Loucy (cell line): ENCODE results near the gene IGF2BP2.

Experiments used
- H2AFZ ChIP-seq: fragments of 200-600 bp; sonication (generic); 2 replicates; pipeline ENCODE4 v1.6.0; 2016; ENCODE audit warnings: antibody characterized with exemption, mild to moderate bottlenecking, low read length, moderate library complexity
- H3F3A ChIP-seq: fragments of 200-600 bp; 2 replicates; pipeline ENCODE4 v1.6.0; 2016; ENCODE audit warnings: antibody characterized with exemption, low read depth, mild to moderate bottlenecking
- H3K27me3 ChIP-seq: fragments of 200-600 bp; sonication (generic); 2 replicates; pipeline ENCODE4 v1.6.1; 2014; ENCODE audit warnings: low read length, mild to moderate bottlenecking; ENCODE audit not compliant: insufficient read depth, poor library complexity, severe bottlenecking
- H3K36me3 ChIP-seq: fragments of 200-600 bp; sonication (generic); 2 replicates; pipeline ENCODE4 v1.6.1; 2016; ENCODE audit warnings: low read length; ENCODE audit not compliant: insufficient read depth
- H3K4me1 ChIP-seq: fragments of 200-600 bp; sonication (generic); 2 replicates; pipeline ENCODE4 v1.5.1; 2014; ENCODE audit warnings: low read length, mild to moderate bottlenecking; ENCODE audit not compliant: insufficient read depth, poor library complexity, severe bottlenecking
- H3K4me2 ChIP-seq: fragments of 200-600 bp; sonication (generic); 2 replicates; pipeline ENCODE4 v1.6.0; 2014; ENCODE audit warnings: antibody characterized with exemption, low read length, low read depth, mild to moderate bottlenecking; ENCODE audit not compliant: poor library complexity, severe bottlenecking
- H3K4me3 ChIP-seq: fragments of 200-600 bp; sonication (generic); 2 replicates; pipeline ENCODE4 v1.5.1; 2014; ENCODE audit warnings: low read length, mild to moderate bottlenecking, mixed read lengths; ENCODE audit not compliant: poor library complexity, severe bottlenecking
- H3K79me2 ChIP-seq: fragments of 200-600 bp; sonication (generic); 2 replicates; pipeline ENCODE4 v1.6.1; 2014; ENCODE audit warnings: low read length; ENCODE audit not compliant: insufficient read depth
- H3K9ac ChIP-seq: fragments of 200-600 bp; sonication (generic); 2 replicates; pipeline ENCODE4 v1.6.0; 2014; ENCODE audit warnings: mild to moderate bottlenecking, low read depth, low read length, moderate library complexity; ENCODE audit not compliant: poor library complexity, severe bottlenecking
- H3K9me2 ChIP-seq: fragments of 200-600 bp; sonication (generic); replicated peaks from 2 replicates; pipeline ENCODE4 v1.6.1; 2016; ENCODE audit warnings: low read depth, low read length, mixed read lengths
- H3K9me3 ChIP-seq: fragments of 200-600 bp; sonication (generic); 2 replicates; pipeline ENCODE4 v1.6.1; 2014; ENCODE audit warnings: mild to moderate bottlenecking, antibody characterized with exemption, low read length, low read depth; ENCODE audit not compliant: insufficient read depth
- H4K20me1 ChIP-seq: fragments of 200-600 bp; sonication (generic); 2 replicates; pipeline ENCODE4 v1.6.0; 2014; ENCODE audit warnings: antibody characterized with exemption, low read length, mild to moderate bottlenecking; ENCODE audit not compliant: insufficient read depth, poor library complexity, severe bottlenecking
- EZH2phosphoT487 ChIP-seq: fragments of 200-600 bp; IDR thresholded peaks from 2 replicates; pipeline ENCODE4 v1.6.1; 2018; ENCODE audit warnings: antibody characterized with exemption, mild to moderate bottlenecking, moderate library complexity, borderline replicate concordance
- TF ChIP-seq, protein P1 (sequence below): fragments of 200-600 bp; sonication (generic); conservative IDR thresholded peaks from 2 replicates; pipeline ENCODE4 v1.5.1; 2014; ENCODE audit warnings: mild to moderate bottlenecking, antibody characterized with exemption, low read length

The IGF2BP2 gene

DNA sequence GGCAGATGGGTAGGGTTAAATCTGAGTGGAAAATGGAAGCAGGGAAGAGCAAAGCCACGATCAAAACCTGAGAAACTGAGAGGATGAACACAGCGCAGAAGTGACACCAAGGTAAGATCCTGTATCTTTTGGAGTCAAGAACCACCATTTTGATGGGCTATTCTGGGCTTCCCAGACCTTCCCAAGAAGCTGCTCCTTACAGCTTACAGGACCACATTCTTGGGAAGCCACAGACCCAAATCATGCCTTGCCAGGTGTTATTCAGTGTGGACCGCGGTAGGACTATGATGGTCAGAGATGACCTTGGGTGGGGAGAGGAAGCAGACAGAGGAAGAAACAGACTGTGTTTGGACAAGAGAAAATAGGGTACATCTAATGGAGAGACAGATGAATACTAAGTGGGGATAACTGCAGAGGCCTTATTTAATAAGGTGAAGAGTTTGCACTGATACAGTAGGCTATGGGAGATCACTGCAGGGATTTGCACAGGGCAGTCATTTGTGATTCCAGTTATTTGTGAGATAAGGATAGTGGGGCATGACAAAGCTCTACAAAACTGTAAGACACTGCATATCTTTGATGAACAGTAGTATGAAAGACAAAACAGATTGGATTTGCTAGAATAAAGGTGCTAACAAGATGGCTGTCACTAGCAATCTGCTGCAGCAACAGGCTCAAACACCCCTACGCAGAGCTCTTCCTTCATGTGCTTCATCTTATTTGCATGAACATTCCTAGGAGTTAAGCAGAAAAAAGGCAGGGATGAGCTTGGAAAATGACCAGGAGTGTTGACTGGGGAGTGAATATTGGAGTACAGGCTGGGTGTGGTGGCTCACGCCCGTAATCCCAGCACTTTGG, 105.9 kb downstream of the IGF2BP2 start:
- TF ChIP-seq, protein P1, sequence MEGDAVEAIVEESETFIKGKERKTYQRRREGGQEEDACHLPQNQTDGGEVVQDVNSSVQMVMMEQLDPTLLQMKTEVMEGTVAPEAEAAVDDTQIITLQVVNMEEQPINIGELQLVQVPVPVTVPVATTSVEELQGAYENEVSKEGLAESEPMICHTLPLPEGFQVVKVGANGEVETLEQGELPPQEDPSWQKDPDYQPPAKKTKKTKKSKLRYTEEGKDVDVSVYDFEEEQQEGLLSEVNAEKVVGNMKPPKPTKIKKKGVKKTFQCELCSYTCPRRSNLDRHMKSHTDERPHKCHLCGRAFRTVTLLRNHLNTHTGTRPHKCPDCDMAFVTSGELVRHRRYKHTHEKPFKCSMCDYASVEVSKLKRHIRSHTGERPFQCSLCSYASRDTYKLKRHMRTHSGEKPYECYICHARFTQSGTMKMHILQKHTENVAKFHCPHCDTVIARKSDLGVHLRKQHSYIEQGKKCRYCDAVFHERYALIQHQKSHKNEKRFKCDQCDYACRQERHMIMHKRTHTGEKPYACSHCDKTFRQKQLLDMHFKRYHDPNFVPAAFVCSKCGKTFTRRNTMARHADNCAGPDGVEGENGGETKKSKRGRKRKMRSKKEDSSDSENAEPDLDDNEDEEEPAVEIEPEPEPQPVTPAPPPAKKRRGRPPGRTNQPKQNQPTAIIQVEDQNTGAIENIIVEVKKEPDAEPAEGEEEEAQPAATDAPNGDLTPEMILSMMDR = no peak
- TF ChIP-seq EZH2phosphoT487 = no peak
- Histone ChIP-seq H3K9me2 (no peaks in the 10 kb centered on the region), H3K36me3 (no peaks in the 10 kb centered on the region), H3K4me2 (no peak overlapping the region), H3K27me3 (no peaks in the 10 kb centered on the region), H3K9me3 (no peaks in the 10 kb centered on the region), H3K4me1 (no peaks in the 10 kb centered on the region), H3F3A (no peaks in the 10 kb centered on the region), H2AFZ (no peak overlapping the region), H3K9ac (no peak overlapping the region), H3K79me2 (no peaks in the 10 kb centered on the region), H4K20me1 (no peaks in the 10 kb centered on the region), H3K4me3 (no peak overlapping the region)

DNA sequence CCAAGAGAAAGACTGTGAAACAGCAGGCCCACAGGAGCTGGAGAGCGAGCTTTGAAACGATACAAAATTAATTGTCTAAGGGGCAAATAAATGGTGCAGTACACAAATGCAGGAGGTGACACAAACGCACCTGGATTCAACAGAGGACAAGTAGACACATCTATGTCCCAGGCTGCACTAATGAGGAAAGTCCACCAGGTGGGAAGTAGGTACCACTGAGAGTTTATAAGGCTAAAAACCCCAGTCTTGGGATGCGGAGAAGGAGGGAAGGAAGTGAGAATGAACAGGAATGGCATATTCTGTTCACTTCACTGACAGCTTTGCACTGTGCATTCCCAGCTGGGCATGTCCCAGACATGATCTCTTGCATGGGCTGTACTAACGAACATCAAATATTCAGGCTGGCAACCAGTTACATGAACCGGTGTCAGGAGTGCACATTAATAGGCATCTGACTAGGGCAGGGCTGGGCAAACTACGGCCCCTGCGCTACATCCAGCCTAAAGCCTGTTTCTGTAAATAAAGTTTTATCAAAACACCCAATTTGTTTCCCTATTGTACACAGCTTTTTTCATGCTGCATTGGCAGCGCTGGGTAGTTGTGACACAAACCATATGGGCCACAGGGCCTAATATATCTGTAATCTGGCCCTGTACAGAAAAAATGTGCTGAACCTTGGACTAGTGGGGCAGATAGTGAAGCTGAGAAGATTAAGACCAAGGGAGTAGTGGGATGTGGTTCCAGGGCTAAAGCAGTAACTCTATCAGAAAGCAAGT, 107.0 kb downstream of the IGF2BP2 start:
- H4K20me1 ChIP-seq = no peaks in the 10 kb centered on the region
- no peaks in the 10 kb centered on the region for H3K9me2 ChIP-seq
- no peaks in the 10 kb centered on the region for H3K36me3 ChIP-seq
- H3K27me3 ChIP-seq = no peaks in the 10 kb centered on the region
- no peak overlapping the region for H2AFZ ChIP-seq
- H3K9ac ChIP-seq = no peak overlapping the region
- H3K4me1 ChIP-seq = no peaks in the 10 kb centered on the region
- H3F3A ChIP-seq = no peaks in the 10 kb centered on the region
- no peaks in the 10 kb centered on the region for H3K79me2 ChIP-seq
- H3K9me3 ChIP-seq = no peaks in the 10 kb centered on the region
- no peak overlapping the region for H3K4me3 ChIP-seq
- H3K4me2 ChIP-seq = no peak overlapping the region
- TF ChIP-seq, protein P1 = no peak
- TF ChIP-seq EZH2phosphoT487 = no peak

DNA sequence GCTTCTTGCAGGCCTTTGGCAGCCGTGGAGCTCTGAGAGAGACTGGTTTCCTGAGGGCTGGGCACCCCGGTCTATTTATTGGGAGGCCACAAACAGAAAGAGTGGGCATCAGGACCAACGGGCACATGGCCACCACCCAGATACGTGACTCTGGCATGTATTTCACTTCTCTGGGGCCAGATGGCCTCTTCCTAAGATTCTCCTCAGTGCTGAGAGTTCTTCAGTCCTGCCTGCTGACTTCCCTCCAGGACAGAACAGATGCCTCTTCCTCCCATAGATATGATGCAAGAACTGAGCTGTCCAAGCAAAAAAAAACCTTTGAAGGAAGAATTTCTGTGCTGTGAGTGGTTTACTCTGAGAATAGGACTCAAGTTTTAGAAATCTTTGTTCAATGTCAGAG, 107.7 kb downstream of the IGF2BP2 start:
- Histone ChIP-seq H3K9me3 (no peaks in the 10 kb centered on the region), H3K4me2 (no peak overlapping the region), H3K4me3 (no peak overlapping the region), H3K4me1 (no peaks in the 10 kb centered on the region), H3K9me2 (no peaks in the 10 kb centered on the region), H3K9ac (no peak overlapping the region), H2AFZ (no peak overlapping the region), H3F3A (no peaks in the 10 kb centered on the region), H3K27me3 (no peaks in the 10 kb centered on the region), H4K20me1 (no peaks in the 10 kb centered on the region), H3K36me3 (no peaks in the 10 kb centered on the region), H3K79me2 (no peaks in the 10 kb centered on the region)
- TF ChIP-seq, protein P1 = no peak
- no peak for TF ChIP-seq EZH2phosphoT487
